ENCODE results near the gene YRDC. TPM values are rescaled to one million over a fixed set of nuclear protein-coding genes. Genes with fewer than 3 reads are reported as not detected.

Gene YRDC
- total and polyA plus RNA-seq, 8 donors, result 1.3 to 30.3 (median 12.2) TPM; not detected in 1

DNA sequence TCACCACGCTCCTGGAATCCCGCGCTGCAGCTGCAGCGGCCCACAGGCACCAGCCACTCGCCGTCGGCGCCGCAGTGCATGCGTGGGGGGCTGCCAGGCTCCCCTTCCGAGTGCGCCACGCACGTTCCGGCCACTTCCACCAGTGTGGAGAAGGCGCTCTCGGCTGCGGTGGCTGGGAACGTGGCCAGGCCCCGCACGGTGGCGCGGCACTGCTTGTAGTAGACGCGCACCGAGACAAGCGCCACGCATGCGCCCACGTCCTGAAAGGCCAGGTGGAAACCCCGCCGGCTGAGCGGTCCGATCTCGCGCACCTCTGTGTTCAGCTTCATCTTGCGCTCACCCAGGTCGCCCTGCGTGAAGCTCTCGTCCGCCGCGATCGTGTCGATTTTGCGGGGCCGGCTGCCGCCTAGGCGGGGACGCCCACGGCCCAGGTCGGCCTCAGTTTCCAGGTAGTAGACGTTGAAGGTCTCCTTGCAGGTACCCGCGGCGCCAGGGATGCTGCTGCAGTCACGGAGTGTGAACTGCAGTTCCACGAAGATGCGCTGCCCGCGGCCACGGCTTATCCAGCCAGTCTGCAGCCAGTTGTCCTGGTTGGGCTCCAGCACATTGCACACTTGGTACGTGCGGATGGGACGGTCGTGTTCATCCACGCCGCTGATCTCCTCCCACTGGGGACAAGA is 46.5 kb downstream of the YRDC start:
- H3K9me3 ChIP-seq, result peaks cover 0 to 8% (median 0%) of the 10 kb centered on the region in 4 donors
- peaks cover 0 to 11% (median 8%) of the 10 kb centered on the region in 4 donors for H3K4me1 ChIP-seq
- no peak for DNase-seq
- H3K27ac ChIP-seq, result no peak overlapping the region
- intact Hi-C loops (cut with DNase I; ENCODE audit: low total_unique reads), result no loop called here
- 56 to 63% (median 58%) methylated on average over 40 to 68 of the region's 68 CpGs for WGBS, 5 donors
- no peaks in the 10 kb centered on the region for H3K36me3 ChIP-seq
- TF ChIP-seq EP300 (IDR thresholded peaks at IDR 0.05) (no peak), POLR2A (IDR thresholded peaks at IDR 0.05) (no peak), POLR2AphosphoS5 (IDR thresholded peaks at IDR 0.05) (no peak)
- TF ChIP-seq, protein P1, sequence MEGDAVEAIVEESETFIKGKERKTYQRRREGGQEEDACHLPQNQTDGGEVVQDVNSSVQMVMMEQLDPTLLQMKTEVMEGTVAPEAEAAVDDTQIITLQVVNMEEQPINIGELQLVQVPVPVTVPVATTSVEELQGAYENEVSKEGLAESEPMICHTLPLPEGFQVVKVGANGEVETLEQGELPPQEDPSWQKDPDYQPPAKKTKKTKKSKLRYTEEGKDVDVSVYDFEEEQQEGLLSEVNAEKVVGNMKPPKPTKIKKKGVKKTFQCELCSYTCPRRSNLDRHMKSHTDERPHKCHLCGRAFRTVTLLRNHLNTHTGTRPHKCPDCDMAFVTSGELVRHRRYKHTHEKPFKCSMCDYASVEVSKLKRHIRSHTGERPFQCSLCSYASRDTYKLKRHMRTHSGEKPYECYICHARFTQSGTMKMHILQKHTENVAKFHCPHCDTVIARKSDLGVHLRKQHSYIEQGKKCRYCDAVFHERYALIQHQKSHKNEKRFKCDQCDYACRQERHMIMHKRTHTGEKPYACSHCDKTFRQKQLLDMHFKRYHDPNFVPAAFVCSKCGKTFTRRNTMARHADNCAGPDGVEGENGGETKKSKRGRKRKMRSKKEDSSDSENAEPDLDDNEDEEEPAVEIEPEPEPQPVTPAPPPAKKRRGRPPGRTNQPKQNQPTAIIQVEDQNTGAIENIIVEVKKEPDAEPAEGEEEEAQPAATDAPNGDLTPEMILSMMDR (IDR thresholded peaks at IDR 0.05), result no peak
- H3K27me3 ChIP-seq, result peaks cover 26 to 100% (median 58%) of the 10 kb centered on the region in 3 donors
- no peak overlapping the region for H3K4me3 ChIP-seq

DNA sequence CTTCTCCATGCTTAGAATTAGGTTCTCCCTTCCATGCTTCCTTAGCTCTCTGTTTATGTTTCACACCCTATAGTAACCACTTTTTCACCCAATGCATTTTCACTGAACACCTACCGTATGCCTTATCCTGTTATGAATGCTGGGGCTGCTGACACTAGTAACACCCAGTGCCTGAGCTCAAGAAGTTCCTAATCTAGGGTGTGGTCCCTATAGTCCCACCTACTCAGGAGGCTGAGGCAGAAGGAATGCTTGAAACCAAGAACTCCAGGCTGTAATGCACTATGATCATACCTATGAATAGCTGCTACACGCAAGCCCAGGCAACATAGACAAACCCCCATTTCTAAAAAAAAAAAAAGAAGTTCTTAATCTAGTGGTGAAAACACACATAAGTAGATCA is 48.6 kb downstream of the YRDC start:
- H3K4me3 ChIP-seq, result no peak overlapping the region
- TF ChIP-seq POLR2AphosphoS5 (IDR thresholded peaks at IDR 0.05) (no peak), EP300 (IDR thresholded peaks at IDR 0.05) (no peak), POLR2A (IDR thresholded peaks at IDR 0.05) (no peak)
- TF ChIP-seq, protein P1 (IDR thresholded peaks at IDR 0.05), result no peak
- no peak overlapping the region for H3K27ac ChIP-seq
- H3K27me3 ChIP-seq, result peaks cover 9 to 100% (median 38%) of the 10 kb centered on the region in 3 donors
- no peaks in the 10 kb centered on the region for H3K4me1 ChIP-seq
- 75 to 88% (median 85%) methylated on average over 2 of the region's 2 CpGs for WGBS, 5 donors
- intact Hi-C loops (cut with DNase I; ENCODE audit: low total_unique reads), result no loop called here
- no peak for DNase-seq
- no peaks in the 10 kb centered on the region for H3K36me3 ChIP-seq
- peaks cover 0 to 8% (median 0%) of the 10 kb centered on the region in 4 donors for H3K9me3 ChIP-seq

DNA sequence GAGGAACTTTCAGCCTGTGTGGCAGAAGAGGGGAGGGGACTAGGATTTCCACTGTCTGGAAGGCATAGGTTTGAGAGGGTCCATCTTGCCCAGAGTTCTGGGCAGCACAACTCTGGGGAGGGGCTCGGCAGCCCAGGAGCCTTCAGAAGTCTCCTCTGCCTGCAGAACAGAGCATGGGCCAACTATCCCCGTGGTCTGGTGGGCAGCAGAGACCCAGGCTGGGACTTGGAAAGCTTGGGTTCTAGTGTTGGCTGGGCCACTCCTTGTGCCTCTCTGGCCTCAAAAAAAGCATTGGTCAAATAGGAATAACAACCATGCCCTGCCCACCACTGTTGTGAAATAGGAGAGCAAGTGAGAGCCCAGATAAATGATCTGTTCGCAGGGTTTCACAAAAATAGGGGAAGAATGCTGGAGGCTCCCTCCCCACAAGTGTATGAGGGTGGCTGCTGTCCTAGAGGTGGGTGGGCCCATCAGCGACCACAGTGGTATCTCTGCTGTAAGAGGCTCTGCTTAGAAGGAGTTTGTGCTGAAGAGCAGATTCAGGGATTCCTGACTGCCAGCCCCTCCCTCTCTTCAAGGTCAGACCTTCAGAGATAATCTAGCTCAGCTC is 52.0 kb downstream of the YRDC start:
- Histone ChIP-seq H3K4me1 (peaks cover 6 to 21% (median 16%) of the 10 kb centered on the region in 4 donors), H3K36me3 (no peaks in the 10 kb centered on the region), H3K27ac (no peak overlapping the region), H3K9me3 (no peaks in the 10 kb centered on the region), H3K4me3 (no peak overlapping the region), H3K27me3 (peaks cover 9 to 100% (median 36%) of the 10 kb centered on the region in 3 donors)
- intact Hi-C loops (cut with DNase I; ENCODE audit: low total_unique reads), result no loop called here
- TF ChIP-seq EP300 (IDR thresholded peaks at IDR 0.05), result no peak
- TF ChIP-seq, protein P1 (IDR thresholded peaks at IDR 0.05), result no peak
- no peak for TF ChIP-seq POLR2AphosphoS5 (IDR thresholded peaks at IDR 0.05)
- TF ChIP-seq POLR2A (IDR thresholded peaks at IDR 0.05), result no peak
- no peak for DNase-seq
- WGBS, 5 donors, result 53 to 65% (median 61%) methylated on average over 3 to 4 of the region's 4 CpGs

DNA sequence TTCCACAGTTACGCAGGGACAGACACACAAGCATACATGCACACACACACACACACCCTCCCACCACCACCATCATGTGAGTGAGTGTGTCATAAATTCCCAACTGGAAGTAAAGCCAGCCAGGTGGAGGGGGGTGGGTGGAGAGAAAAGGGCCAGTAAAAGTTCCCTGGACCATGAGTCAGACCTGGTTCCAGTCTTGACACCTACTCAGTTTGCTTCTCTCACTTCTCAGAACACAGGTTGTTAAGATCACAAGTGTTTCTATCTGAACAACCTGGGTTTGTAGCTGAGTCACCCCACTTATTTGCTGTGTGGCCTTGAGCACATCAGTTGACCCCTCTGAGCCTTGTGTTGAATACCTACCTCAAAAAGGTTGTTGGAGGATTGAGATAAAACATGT is 52.7 kb downstream of the YRDC start:
- H3K36me3 ChIP-seq, result no peaks in the 10 kb centered on the region
- TF ChIP-seq, protein P1 (IDR thresholded peaks at IDR 0.05), result no peak
- no peak for TF ChIP-seq POLR2AphosphoS5 (IDR thresholded peaks at IDR 0.05)
- TF ChIP-seq EP300 (IDR thresholded peaks at IDR 0.05), result no peak
- no peak for TF ChIP-seq POLR2A (IDR thresholded peaks at IDR 0.05)
- DNase-seq, result no peak
- no peaks in the 10 kb centered on the region for H3K9me3 ChIP-seq
- no peak overlapping the region for H3K4me3 ChIP-seq
- H3K4me1 ChIP-seq, result peaks cover 6 to 21% (median 16%) of the 10 kb centered on the region in 4 donors
- intact Hi-C loops (cut with DNase I; ENCODE audit: low total_unique reads), result no loop called here
- peaks cover 9 to 100% (median 33%) of the 10 kb centered on the region in 3 donors for H3K27me3 ChIP-seq
- 0 to 94% (median 74%) methylated on average over 1 of the region's 1 CpG for WGBS, 5 donors
- H3K27ac ChIP-seq, result no peak overlapping the region

Measured in stomach (tissue), 9 donors.